RWPE2 (cell line): ENCODE results near the gene LIN28A.
"Not testable (repeated sequence)": the region's sequence is repeated elsewhere in the genome, so short reads cannot be mapped to it uniquely, and the experiment has no call there.

ENCODE experiments used
- ATAC-seq: fragments of 200-7000 bp; cut with Tn5 transposase; 3 replicates; pipeline ENCODE4 v1.9.1; 2021; ENCODE audit warnings: low read depth
- DNase-seq: peaks from one replicate; pipeline ENCODE4 v3.0.0-alpha.2; 2020; ENCODE audit warnings: low spot score
- H3K27ac ChIP-seq: fragments of 450-650 bp; 2 replicates; pipeline ENCODE4 v1.5.1; 2017; ENCODE audit warnings: mild to moderate bottlenecking; ENCODE audit not compliant: poor library complexity, severe bottlenecking
- H3K27me3 ChIP-seq: fragments of 250-450 bp; sonication (Bioruptor Pico); 2 replicates; pipeline ENCODE4 v1.5.1; 2021; ENCODE audit warnings: mild to moderate bottlenecking, moderate library complexity; ENCODE audit not compliant: insufficient read depth, poor library complexity, severe bottlenecking
- H3K36me3 ChIP-seq: fragments of 250-450 bp; sonication (Bioruptor Pico); 2 replicates; pipeline ENCODE4 v1.5.1; 2020; ENCODE audit warnings: low read depth, mild to moderate bottlenecking, moderate library complexity
- H3K4me1 ChIP-seq: fragments of 250-450 bp; sonication (Bioruptor Pico); 2 replicates; pipeline ENCODE4 v1.5.1; 2021; ENCODE audit warnings: mild to moderate bottlenecking, moderate library complexity; ENCODE audit not compliant: insufficient read depth, poor library complexity, severe bottlenecking
- H3K4me3 ChIP-seq: fragments of 250-450 bp; sonication (Bioruptor Pico); 2 replicates; pipeline ENCODE4 v1.5.1; 2021; ENCODE audit warnings: mild to moderate bottlenecking, moderate library complexity; ENCODE audit not compliant: severe bottlenecking
- H3K9me3 ChIP-seq: fragments of 250-450 bp; sonication (Bioruptor Pico); 2 replicates; pipeline ENCODE4 v1.5.1; 2021; ENCODE audit warnings: mild to moderate bottlenecking, moderate library complexity; ENCODE audit not compliant: severe bottlenecking
- TF ChIP-seq, protein P1 (sequence below): fragments of 450-650 bp; IDR thresholded peaks from one replicate; pipeline ENCODE4 v1.5.1; 2017; ENCODE audit warnings: mild to moderate bottlenecking, moderate library complexity; ENCODE audit not compliant: poor library complexity, severe bottlenecking

The LIN28A gene

GRCh38 chr1:26372039-26372438, 38.6 kb upstream of the LIN28A start:
- Histone ChIP-seq H3K27me3 (no peaks in the 10 kb centered on the region), H3K4me3 (no peak overlapping the region), H3K4me1 (peaks cover 15% of the 10 kb centered on the region), H3K27ac (no peak overlapping the region), H3K9me3 (peaks cover 4% of the 10 kb centered on the region), H3K36me3 (no peaks in the 10 kb centered on the region)
- TF ChIP-seq, protein P1, sequence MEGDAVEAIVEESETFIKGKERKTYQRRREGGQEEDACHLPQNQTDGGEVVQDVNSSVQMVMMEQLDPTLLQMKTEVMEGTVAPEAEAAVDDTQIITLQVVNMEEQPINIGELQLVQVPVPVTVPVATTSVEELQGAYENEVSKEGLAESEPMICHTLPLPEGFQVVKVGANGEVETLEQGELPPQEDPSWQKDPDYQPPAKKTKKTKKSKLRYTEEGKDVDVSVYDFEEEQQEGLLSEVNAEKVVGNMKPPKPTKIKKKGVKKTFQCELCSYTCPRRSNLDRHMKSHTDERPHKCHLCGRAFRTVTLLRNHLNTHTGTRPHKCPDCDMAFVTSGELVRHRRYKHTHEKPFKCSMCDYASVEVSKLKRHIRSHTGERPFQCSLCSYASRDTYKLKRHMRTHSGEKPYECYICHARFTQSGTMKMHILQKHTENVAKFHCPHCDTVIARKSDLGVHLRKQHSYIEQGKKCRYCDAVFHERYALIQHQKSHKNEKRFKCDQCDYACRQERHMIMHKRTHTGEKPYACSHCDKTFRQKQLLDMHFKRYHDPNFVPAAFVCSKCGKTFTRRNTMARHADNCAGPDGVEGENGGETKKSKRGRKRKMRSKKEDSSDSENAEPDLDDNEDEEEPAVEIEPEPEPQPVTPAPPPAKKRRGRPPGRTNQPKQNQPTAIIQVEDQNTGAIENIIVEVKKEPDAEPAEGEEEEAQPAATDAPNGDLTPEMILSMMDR: no peak
- ATAC-seq (peak; percentile 88), DNase-seq (no peak)

DNA sequence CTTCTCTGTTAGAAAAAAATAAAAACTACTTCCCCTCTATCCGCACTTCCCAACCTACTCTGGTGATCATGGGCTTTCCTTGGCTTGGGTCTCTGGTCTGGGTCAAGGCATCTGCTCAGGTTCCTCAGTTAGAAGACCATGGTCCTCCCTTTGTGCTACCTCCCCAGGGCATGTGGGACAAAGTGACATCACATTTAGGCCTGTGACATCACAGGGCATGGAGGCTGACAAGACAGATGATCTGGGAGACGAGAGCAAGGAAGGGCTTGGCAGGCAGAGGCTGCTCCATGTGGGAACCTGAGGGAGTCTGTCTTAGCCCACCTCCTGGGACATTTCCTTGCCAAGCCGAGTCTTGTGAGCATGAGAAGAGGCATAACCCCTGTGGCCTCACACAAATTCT, 38.0 kb upstream of the LIN28A start, which contains the start of gene ZNF683:
Gene ZNF683, minus strand, starts transcription at position 140 of the 400 bp plus-strand sequence. CDS start 4,179 bp downstream, outside the sequence.
- not testable (repeated sequence) for H3K27ac ChIP-seq, H3K4me3 ChIP-seq, H3K9me3 ChIP-seq, DNase-seq, H3K27me3 ChIP-seq, H3K36me3 ChIP-seq, ATAC-seq
- H3K4me1 ChIP-seq: peaks cover 19% of the 10 kb centered on the region

- TF ChIP-seq, protein P1: no peak
- ATAC-seq (no peak), DNase-seq (no peak)
- Histone ChIP-seq H3K4me3 (no peak overlapping the region), H3K27me3 (no peaks in the 10 kb centered on the region), H3K27ac (no peak overlapping the region), H3K36me3 (no peaks in the 10 kb centered on the region), H3K4me1 (peaks cover 23% of the 10 kb centered on the region), H3K9me3 (peaks cover 4% of the 10 kb centered on the region)
These were observed 37.3 kb upstream of the LIN28A start for GRCh38 chr1:26373281-26373680.

GRCh38 chr1:26373789-26374188, 36.8 kb upstream of the LIN28A start:
- no peak for ATAC-seq
- no peak overlapping the region for H3K27ac ChIP-seq
- H3K9me3 ChIP-seq: peaks cover 4% of the 10 kb centered on the region
- H3K36me3 ChIP-seq: no peaks in the 10 kb centered on the region
- H3K27me3 ChIP-seq: no peaks in the 10 kb centered on the region
- no peak overlapping the region for H3K4me3 ChIP-seq
- peaks cover 28% of the 10 kb centered on the region for H3K4me1 ChIP-seq
- DNase-seq: no peak
- TF ChIP-seq, protein P1: no peak

DNA sequence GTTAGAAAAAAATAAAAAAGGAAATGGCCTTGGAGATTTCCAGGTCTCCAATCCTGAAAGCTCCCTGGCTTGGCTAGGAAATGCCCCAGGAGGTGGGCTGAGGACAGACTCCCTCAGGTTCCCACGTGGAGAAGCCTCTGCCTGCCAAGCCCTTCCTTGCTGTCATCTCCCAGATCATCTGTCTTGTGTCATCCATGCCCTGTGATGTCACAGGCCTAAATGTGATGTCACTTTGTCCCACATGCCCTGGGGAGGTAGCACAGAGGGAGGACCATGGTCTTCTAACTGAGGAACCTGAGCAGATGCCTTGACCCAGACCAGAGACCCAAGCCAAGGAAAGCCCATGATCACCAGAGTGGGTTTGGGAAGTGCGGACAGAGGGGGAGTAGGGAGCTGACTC, 36.3 kb upstream of the LIN28A start:
- H3K27me3 ChIP-seq, H3K36me3 ChIP-seq, ATAC-seq, H3K9me3 ChIP-seq, H3K27ac ChIP-seq, DNase-seq, H3K4me3 ChIP-seq: not testable (repeated sequence)
- H3K4me1 ChIP-seq: peaks cover 29% of the 10 kb centered on the region

GRCh38 chr1:26375081-26375480, 35.5 kb upstream of the LIN28A start:
- TF ChIP-seq, protein P1: no peak
- H3K9me3 ChIP-seq: peaks cover 4% of the 10 kb centered on the region
- H3K27me3 ChIP-seq: no peaks in the 10 kb centered on the region
- H3K36me3 ChIP-seq: no peaks in the 10 kb centered on the region
- H3K27ac ChIP-seq: peak overlapping the region; percentile 35
- no peak overlapping the region for H3K4me3 ChIP-seq
- ATAC-seq (no peak), DNase-seq (no peak)
- peaks cover 29% of the 10 kb centered on the region for H3K4me1 ChIP-seq
